ENCODE measurements around the gene ANAPC2. TPM values are rescaled to one million over a fixed set of nuclear protein-coding genes. Genes with fewer than 3 reads are reported as not detected.

The ANAPC2 gene
- total RNA-seq, 4 donors from 2014 or later: 18.7 to 28.7 (median 25.1) TPM

GRCh38 chr9:137232510-137232909 is 44.1 kb upstream of the ANAPC2 start:
- TF ChIP-seq CTCF (IDR thresholded peaks at IDR 0.05) (no peak), EP300 (IDR thresholded peaks at IDR 0.05) (no peak), POLR2AphosphoS5 (IDR thresholded peaks at IDR 0.05) (no peak), POLR2A (IDR thresholded peaks at IDR 0.05; ENCODE audit: low read depth) (no peak)
- no peak for DNase-seq (ENCODE audit: extremely low spot score)
- Histone ChIP-seq H3K27ac (replicated peaks in 1 of 4) (no peak overlapping the region), H3K36me3 (no peaks in the 10 kb centered on the region), H3K27me3 (peaks cover 0 to 78% (median 45%) of the 10 kb centered on the region in 4 donors), H3K4me1 (peaks cover 19 to 38% (median 27%) of the 10 kb centered on the region in 4 donors), H3K4me3 (no peak overlapping the region), H3K9me3 (no peaks in the 10 kb centered on the region)
- intact Hi-C loops (cut with DNase I): no loop called here
- WGBS: 56% methylated on average over 9 of the region's 24 CpGs

GRCh38 chr9:137232101-137232500 is 43.7 kb upstream of the ANAPC2 start:
- Histone ChIP-seq H3K36me3 (no peaks in the 10 kb centered on the region), H3K9me3 (no peaks in the 10 kb centered on the region), H3K27ac (replicated peaks in 1 of 4) (no peak overlapping the region), H3K27me3 (peaks cover 0 to 82% (median 47%) of the 10 kb centered on the region in 4 donors), H3K4me1 (peaks cover 16 to 38% (median 28%) of the 10 kb centered on the region in 4 donors), H3K4me3 (no peak overlapping the region)
- WGBS: 40% methylated on average over 2 of the region's 10 CpGs
- TF ChIP-seq EP300 (IDR thresholded peaks at IDR 0.05) (no peak), CTCF (IDR thresholded peaks at IDR 0.05) (no peak), POLR2A (IDR thresholded peaks at IDR 0.05; ENCODE audit: low read depth) (no peak), POLR2AphosphoS5 (IDR thresholded peaks at IDR 0.05) (no peak)
- intact Hi-C loops (cut with DNase I): no loop called here
- DNase-seq (ENCODE audit: extremely low spot score): no peak

GRCh38 chr9:137231372-137232039 is 43.1 kb upstream of the ANAPC2 start:
- peaks cover 0 to 88% (median 48%) of the 10 kb centered on the region in 4 donors for H3K27me3 ChIP-seq
- TF ChIP-seq POLR2A (IDR thresholded peaks at IDR 0.05; ENCODE audit: low read depth) (no peak), CTCF (IDR thresholded peaks at IDR 0.05) (no peak), POLR2AphosphoS5 (IDR thresholded peaks at IDR 0.05) (no peak), EP300 (IDR thresholded peaks at IDR 0.05) (no peak)
- H3K9me3 ChIP-seq: no peaks in the 10 kb centered on the region
- DNase-seq (ENCODE audit: extremely low spot score): no peak
- WGBS: 89% methylated on average over 17 of the region's 23 CpGs
- H3K36me3 ChIP-seq: no peaks in the 10 kb centered on the region
- H3K4me1 ChIP-seq: peaks cover 10 to 33% (median 24%) of the 10 kb centered on the region in 4 donors
- H3K27ac ChIP-seq (replicated peaks in 1 of 4): no peak overlapping the region
- no peak overlapping the region for H3K4me3 ChIP-seq
- intact Hi-C loops (cut with DNase I): no loop called here

- no peaks in the 10 kb centered on the region for H3K36me3 ChIP-seq
- no peak within 1 kb of the TSS for H3K4me3 ChIP-seq
- H3K9me3 ChIP-seq: no peaks in the 10 kb centered on the region
- no peak for TF ChIP-seq EP300 (IDR thresholded peaks at IDR 0.05)
- no peak for TF ChIP-seq POLR2A (IDR thresholded peaks at IDR 0.05; ENCODE audit: low read depth)
- TF ChIP-seq CTCF (IDR thresholded peaks at IDR 0.05): no peak
- TF ChIP-seq POLR2AphosphoS5 (IDR thresholded peaks at IDR 0.05): no peak
- DNase-seq (ENCODE audit: extremely low spot score): no peak
- peaks cover 3 to 26% (median 17%) of the 10 kb centered on the region in 4 donors for H3K4me1 ChIP-seq
- intact Hi-C loops (cut with DNase I): no loop called here
- 73% methylated on average over 2 of the region's 14 CpGs for WGBS
- H3K27ac ChIP-seq (replicated peaks in 1 of 4): no peak within 1 kb of the TSS
- H3K27me3 ChIP-seq: peaks cover 0 to 88% (median 48%) of the 10 kb centered on the region in 4 donors
Measured at GRCh38 chr9:137230705-137231371, 42.5 kb upstream of the ANAPC2 start, which contains the start of gene SLC34A3. SLC34A3 (plus strand) TSS chr9:137230901; CDS start chr9:137231703, 802 bp downstream.

Measured in esophagus muscularis mucosa (tissue), 4 donors.